Pons (tissue), 1 donor: ENCODE results near the gene MS4A8.
A peak's percentile ranks its signal among the peaks of the same experiment; 100 is the strongest.
"Not testable (repeated sequence)": the region's sequence is repeated elsewhere in the genome, so short reads cannot be mapped to it uniquely, and the experiment has no call there.

Experiments used
- DNase-seq: peaks from one replicate; pipeline ENCODE4 v3.0.0-alpha.2; 2016; ENCODE audit warnings: low spot score

Gene MS4A8

DNA sequence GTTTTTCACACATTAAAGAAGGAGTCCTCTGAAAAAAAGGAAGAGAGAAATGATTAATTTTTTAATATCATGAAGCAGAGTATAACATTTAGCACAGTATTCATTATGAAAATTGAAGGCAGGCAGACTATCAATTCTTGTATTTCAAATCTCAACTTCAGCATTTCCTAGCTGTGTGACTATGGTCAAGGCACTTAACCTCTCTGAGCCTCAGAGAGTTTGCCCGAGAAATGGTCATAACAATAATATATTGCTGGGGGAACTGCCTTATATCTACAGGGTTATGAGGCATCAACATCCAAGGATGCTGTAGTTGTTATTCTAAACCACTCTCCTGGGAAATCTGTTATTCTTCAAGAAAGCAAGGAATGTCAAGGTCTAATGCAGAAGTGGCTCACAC lies 26.2 kb downstream of the MS4A8 start:
- no peak for DNase-seq

DNA sequence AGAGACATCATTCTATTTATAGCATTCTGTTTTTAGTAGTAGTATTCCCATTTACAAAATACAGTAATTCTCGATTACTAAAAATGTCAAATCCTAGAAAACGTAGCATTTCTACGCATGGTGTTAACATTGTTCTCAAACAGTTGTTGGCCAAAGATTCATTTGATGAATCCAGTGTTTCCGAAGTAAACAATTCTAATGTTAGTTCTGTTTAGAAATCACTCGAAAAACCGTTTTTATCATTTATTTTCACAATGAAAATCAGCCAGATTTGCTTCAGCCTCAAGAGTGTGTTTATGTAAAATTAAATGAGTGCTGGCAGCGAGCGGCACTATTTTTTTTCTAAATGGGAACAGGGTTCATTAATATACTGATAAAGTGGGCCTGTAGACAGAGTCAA lies 32.2 kb downstream of the MS4A8 start:
- no peak for DNase-seq

DNA sequence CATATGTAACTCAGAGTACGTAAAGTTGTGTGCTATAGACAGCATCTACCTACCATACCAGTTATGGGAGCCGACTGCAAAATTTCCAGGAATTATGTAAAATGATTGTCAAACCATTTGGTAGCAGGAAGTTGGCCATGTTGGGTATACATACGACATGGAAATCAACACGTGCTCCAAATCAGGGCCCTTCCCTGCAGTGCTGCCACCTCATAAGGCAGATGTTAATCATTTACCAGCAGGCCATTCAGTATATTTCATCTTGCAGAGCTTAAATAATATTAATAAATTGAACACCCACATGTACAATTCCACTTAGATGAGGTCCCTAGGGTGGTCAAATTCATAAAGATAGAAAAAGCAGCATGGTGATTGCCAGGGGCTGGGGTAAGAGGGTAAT lies 34.9 kb downstream of the MS4A8 start:
- DNase-seq, result no peak

DNA sequence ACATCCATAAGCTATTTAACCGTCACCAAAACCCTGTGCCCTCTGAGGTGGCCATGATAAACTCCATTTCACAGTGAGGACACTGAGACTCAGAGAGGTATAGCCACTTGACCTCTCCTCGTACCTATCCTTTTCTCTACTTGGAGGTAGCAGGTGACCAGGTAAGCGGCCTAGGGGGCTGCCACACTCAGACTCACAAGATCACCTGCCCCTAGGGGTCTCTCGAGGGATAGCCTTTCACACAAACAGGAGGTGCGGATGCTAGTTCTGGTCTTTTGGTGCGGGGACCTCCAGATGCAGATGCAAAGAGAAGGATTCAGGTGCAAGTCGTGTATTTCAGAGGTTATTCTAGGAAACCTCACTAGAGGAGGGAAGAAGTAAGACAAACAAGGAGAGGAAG lies 39.7 kb downstream of the MS4A8 start:
- DNase-seq, result no peak

DNA sequence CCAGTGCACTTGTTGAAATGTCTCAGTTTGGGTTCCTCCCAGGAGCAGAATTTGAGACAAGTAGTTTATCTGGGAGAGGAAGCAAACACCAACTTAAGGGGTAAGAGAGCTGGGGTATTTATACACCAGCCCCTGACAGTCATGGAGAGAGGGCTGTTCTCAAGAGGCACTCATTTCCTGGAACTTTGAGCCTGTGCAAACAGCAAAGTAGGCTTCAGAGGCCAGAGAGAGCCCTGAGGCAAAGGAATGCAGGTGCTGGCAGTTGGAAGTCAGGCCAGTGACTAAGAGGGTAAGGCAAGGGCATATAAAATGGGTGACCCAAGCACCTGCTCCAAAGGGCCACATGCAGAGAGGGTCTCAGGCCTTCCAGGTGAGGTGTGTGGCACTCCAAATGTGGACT lies 41.2 kb downstream of the MS4A8 start:
- no peak for DNase-seq

DNA sequence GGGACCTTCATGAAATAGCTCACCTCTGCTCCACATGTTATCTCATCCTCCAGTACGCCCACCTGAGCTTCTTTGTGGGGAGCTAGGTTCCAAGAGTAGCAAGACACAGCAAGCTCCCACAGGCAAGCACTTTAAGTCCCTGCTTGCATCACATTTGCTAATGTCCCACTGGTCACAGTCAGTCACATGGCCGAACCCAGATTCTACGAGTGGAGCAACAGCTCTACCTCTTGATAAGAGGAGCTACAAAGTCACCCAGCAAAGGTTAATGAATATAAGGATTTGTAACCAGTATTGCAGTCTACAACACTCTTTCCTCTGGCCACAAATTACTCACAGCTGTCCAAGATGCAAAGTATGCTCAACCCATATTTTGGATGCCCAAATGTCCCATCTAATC lies 42.0 kb downstream of the MS4A8 start:
- no peak for DNase-seq

DNA sequence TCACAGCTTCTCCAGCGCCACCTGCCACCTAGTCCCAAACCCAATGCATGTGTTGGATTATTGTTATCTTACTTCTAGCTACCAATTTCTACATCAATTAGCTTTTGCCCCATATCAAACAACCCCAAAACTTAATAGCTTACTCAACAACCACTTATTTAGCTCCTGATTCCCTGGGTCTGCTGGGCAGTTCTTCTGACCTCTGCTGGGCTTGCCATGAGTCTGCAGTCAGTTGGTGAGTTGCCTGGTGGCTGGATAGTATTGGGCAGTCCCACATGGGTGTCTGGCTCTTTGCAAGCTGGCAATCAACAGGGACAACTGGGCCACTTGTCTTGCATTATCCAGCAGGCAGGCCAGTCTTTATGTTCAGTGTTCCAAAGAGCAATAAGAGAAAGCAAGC lies 43.6 kb downstream of the MS4A8 start:
- no peak for DNase-seq

DNA sequence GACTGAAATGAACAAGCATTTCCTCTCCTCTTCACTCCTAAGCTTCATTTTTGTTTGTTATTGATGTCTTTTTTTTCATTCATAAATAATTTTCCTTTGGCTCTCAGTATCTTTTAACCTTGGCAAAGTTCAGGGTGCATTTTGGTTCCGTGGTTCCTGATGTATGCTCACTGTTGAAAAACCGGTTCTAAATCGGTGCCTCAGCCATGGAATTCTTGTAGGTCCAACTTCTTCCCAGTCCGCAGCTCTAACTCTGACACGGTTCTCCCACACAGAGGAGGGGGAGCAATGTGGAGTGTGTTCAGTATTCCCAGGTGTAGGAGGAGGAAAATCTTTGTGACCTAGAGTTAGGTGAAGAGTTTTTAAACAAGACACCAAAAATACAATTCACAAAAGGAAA lies 44.7 kb downstream of the MS4A8 start:
- no peak for DNase-seq

DNA sequence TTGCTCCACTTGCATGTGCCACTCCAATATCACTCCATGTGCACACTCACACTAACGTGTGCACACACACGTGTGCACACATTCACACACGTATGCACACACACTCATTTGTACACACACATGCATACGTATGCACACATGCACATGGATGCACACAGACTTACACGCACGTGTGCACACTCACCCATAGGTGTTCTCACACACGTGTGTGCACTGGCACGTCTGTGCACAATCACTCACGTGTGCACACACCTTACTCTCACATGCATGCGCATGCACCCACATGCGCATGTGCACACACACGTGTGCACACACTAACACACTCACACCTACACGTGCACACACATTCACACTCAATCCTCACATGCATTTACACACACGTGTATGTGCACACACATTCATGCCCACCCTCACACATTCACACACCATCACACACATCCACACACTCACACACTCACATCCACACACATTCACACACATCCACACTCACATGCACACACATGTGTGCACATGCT lies 48.0 kb downstream of the MS4A8 start:
- no peak for DNase-seq

DNA sequence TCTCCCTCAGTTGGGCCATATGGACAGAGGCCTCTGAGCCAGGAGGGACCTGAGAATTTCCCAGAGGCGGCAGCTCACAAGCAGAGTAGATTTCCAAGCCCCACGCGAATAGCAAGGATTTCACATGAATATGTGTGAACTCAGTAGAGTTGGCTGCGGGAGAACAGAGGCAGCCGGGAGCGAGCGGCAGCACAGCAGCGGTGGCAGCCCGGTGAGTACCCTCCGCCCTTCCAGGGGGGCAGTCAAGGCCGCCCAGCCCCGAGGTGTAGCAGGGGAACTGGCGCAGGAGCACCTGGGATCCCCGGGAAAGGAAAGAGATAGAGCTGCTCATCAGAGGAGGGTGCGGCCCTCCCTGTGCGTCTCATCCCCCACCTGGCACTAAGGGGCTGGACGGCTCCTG lies 48.8 kb downstream of the MS4A8 start:
- DNase-seq, result no peak

DNA sequence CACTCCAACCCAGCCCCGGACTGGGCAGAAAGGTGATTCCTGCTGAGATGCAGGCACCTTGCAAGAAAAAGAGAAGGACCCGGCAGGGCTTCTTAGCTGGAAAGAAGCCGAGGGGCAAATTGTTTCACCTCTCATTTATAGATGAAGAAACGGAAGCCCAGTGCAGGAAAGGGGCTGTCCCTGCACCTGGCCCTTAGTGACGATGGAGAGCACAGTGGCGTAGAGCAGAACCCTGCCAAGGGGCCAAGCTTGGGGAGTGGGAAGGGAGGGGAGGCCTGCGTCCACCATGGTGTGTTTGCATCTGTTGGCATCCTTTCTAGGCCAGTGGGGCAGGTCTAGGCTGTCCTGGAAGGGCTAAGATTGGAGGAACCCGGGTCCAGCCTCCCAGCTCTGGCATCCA lies 49.4 kb downstream of the MS4A8 start:
- DNase-seq, result no peak

DNA sequence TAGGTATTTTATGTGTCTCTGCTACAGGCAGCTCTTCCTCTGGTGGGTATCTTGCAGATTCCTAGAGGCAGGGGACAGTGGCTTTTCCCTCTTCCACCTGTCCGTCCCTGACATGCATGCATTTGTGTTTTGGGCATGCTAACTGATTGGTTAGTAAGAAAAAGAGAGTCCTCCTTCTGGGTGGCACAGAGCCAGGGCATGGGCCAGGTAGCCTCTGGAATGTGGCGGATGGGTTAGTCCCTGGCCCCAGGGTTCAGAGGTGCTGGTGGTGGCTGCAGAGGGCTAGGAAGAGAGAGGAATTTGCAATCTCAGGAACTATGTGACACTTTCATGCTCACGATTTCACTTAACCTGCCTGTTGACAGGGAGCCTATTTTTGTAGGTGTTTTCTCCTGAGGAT lies 51.5 kb downstream of the MS4A8 start:
- no peak for DNase-seq

DNA sequence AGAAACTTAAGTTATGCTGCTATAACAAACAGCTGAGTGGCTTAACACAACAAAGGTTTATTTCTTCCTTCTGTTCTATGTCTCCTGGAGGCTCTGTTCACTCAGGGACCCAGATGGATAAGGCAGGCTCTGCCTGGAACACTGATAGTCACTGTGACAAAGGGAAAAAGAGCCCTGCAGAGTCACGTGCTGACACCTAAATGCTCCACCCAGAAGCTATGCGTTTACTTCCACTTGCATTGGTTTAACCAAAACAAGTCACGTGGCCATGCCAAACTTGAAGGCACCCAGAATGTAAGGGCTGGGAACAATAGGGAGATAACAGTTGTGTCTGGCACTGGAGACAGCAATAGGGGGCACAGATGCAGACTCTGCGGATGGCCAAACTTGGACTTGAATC lies 53.9 kb downstream of the MS4A8 start:
- DNase-seq, result no peak

DNA sequence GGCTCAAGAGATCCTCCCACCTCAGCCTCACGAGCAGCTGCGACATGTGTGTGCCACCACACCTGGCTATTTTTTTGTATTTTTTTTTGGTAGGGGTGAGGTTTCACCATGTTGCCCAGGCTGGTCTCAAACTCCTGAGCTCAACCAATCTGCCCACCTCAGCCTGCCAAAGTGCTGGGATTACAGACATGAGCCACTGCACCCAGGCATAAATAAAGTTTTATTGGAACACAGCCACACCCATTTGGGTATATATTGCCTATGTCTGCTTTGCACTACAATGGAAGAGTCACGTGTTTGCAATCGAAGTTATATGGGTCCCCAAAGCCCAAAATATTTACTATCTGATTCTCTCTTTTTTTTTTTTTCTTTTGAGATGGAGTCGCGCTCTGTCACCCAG lies 55.5 kb downstream of the MS4A8 start:
- no peak for DNase-seq

DNA sequence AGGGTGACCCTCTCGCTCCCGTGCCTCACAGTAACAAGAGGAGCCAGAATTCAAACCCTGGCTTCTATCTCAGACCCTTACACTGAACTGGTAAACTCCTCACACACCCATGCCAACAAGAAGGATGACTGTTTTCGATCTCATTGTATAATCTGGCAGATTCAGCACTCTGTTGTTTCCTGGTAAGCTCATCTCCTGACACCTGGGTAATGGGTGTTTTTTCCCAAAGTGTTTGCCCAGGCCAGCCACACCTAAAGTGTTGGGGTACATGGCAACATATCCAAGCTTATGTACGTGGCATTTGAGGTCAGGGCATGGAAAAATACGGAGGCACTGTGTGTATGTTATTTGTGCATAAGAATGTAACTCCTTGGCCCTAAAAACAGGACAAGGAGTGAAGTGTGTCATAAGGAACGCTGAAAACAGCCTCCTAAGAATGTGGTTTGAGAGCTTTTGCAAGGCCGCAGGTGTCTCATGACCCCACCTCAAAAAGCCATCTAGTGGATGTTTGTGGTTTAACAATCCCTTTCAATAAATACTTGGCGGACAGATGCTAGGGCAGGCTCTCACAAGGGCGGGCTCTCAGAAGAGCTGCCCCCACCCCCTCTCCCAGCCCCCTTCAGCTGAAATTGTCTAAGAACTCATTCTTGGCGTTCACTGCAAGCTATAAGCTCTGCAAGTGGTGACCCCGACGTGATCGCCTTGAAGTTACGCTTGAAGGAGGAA lies 57.1 kb downstream of the MS4A8 start, which contains the start of gene MS4A15:
Gene MS4A15, plus strand, starts transcription at position 561 of the 726 bp plus-strand sequence. CDS start 6,867 bp downstream, outside the sequence.
- DNase-seq, result no peak

DNA sequence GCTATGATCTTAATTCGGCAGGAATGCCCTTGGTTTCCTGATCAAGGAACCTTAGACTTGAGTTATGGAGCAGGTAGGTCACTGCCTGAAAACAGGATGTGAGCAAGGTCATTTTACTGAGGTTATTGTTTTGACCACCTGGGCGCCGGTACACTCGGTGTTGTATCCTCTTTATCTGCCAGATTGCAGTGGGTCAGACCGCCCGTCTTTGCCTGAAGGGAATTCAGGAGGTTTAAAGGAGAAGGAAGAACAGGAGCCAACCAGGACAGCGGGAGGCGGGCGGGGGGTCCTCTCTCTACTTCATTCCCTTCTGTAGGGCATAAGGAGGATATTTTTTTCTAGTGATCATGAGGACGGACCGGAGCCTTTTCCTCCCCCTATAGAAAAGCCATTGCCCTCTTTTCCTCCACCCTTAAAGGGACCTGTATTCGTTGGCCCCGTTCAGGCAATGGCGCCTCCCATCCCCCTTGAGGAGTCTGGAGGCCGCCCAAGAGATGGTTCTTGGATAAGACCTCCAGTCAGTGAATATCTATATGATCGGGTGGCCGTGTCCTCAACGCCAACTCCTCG lies 57.9 kb downstream of the MS4A8 start:
- no peak for DNase-seq

DNA sequence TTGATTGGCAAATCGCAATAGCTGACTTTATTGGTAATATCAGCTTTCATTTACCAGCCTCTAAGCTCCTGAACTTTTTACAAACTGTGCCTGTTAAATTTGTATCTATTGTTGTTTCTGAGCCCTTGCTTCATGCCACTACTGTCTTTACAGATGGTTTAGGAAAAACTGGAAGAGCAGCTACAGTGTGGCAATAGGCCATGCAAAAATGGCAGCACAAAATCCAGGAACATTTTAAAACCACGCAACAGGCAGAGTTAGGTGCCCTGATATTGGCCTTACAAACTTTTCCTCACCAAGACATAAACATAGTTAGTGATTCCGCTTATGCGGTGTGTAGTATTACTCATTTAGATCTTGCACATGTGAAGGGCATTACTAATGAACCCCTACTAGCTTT lies 59.3 kb downstream of the MS4A8 start:
- not testable (repeated sequence) for DNase-seq

DNA sequence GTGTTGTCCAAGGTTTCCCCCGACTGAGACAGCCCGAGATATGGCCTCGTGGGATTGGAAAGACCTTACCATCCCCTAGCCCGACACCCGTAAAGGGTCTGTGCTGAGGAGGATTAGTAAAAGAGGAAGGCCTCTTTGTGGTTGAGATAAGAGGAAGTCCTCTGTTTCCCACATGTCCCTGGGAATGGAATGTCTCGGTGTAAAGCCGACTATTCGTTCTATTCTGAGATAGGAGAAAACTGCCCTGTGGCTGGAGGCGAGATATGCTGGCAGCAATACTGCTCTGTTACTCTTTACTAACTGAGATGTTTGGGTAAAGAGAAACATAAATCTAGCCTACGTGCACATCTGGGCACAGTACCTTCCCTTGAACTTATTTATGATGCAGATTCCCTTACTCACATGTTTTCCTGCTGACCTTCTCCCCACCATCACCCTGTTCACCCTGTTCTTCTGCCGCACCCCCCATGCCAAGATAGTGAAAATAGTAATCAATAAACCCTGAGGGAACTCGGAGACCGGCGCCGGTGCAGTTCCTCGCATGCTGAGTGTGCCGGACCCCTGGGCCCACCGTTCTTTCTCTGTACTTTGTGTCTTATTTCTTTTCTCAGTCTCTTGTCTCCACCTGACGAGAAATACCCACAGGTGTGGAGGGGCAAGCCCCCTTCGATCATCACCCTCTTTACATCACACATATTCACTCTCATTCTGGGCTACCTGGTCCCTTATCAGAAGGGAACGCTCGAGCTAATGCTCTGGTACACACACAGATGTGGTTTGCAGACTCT lies 60.2 kb downstream of the MS4A8 start:
- peak; percentile 51 for DNase-seq

DNA sequence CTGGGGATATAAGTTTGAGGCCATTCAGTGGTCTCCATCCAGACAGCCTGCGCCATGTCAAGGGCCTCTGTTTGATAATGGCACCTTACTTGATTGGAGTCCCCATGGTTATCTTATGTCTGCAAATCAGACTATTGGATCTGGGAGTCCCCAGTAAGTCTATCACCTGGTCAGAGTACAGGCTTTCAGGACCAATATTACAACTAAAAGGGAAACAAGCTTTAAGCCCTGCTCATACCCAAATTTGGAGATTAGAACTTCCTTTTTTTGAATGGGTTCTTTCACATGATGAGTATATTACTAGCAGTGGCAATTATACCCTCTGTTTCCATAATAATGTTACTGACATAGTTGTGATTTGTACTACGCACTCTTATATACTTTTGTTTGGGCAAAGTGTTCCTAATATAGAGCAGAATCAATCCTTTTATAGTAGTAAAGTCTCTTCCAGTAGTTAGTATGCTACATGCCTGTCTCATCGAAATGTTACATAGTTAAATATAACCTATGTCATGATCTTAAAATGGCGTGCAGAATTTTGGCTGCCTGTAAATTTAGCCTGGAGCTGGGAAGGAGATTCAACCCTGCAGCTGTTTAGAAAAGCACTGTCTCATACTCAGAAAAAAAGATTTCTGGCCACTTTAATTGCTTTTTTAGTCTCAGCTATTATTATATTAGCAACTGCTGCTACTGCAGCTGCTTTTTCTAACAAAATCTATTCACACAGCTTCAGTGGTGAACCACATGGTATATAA lies 62.2 kb downstream of the MS4A8 start:
- DNase-seq, result peak; percentile 20

DNA sequence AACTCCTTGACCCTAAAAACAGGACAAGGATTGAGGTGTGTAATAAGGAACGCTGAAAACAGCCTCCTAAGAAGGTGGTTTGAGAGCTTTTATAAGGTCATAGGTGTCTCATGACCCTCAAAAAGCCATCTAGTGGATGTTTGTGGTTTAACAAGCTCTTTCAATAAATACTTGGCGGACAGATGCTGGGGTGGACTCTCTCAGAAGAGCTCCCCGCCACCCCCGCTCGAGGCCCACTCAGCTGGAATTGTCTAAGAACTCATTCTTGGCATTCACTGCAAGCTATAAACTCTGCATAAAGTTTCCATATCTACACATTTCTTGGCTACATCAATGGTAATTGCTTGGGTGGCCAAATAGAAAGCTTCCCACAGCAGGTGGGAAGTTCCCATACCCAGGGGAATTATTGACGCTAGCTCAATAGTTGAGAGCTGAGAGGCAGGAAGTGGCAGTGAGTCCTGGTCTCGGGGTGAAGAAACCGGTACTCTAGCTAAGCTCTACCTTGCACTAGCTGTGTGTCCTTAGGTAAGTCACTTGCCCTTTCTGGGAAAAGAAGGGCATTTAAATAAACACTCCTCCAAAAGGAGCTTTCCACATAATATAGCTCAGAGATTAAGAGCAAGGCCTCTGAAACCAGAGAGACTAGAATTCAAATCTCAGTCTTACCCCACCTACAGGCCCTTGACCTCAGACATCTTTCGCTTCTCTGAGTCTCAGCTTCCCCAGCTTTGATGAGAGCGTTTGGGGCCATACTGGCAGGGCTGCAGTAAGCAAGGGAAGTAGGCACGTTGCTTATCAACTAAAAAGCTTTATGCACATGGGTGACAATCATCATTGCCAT lies 63.7 kb downstream of the MS4A8 start:
- DNase-seq, result no peak

DNA sequence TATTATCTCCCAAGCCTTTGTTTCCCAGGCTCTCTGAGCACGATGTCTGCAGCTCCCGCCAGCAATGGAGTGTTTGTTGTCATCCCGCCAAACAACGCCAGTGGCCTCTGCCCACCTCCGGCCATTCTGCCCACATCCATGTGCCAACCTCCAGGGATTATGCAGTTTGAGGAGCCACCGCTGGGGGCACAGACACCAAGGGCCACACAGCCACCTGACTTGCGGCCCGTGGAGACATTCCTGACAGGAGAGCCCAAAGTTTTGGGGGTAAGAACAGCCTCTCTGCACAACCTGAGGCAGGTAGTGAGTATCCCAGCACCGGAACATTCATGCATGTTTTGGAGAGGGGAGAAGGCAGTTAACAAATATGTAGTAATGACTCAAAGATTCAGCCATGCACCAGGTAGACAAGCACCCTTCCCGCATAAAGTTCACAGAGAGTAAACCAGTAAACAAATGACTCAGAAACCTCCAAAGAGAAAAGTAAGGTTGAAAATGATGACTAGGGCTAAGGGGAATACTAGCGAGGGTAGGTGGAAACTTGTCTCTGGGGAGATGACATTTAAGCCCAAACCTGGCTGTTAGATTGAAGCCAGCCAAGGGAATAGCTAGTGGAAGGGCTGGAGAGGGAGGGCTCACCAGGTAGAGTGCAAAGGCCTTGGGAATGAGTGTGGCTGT lies 64.4 kb downstream of the MS4A8 start:
- DNase-seq, result no peak
